Mucosa of descending colon (tissue), 3 donors: ENCODE data around the gene CLEC4M. TPM values are rescaled to one million over a fixed set of nuclear protein-coding genes. Genes with fewer than 3 reads are reported as not detected.
A peak's percentile ranks its signal among the peaks of the same experiment; 100 is the strongest.
"Not testable (repeated sequence)": the region's sequence is repeated elsewhere in the genome, so short reads cannot be mapped to it uniquely, and the experiment has no call there.

Experiments
- ATAC-seq: fragments of 200-7000 bp; cut with Tn5 transposase; one replicate; pipeline ENCODE4 v1.9.1; 2020; ENCODE audit warnings: mild to moderate bottlenecking, moderate library complexity
- DNase-seq, 3 donors: peaks; one replicate each; pipeline ENCODE4 v3.0.0-alpha.2; 2020
- H3K36me3 ChIP-seq: fragments of 200-600 bp; one replicate; pipeline ENCODE4 v1.8.0; 2021; ENCODE audit warnings: low read depth, mild to moderate bottlenecking
- H3K4me1 ChIP-seq: fragments of 200-600 bp; one replicate; pipeline ENCODE4 v1.8.0; 2021; ENCODE audit warnings: low read depth, mild to moderate bottlenecking
- H3K4me3 ChIP-seq: fragments of 200-600 bp; one replicate; pipeline ENCODE4 v1.8.0; 2021; ENCODE audit warnings: mild to moderate bottlenecking
- H3K9me3 ChIP-seq: fragments of 200-600 bp; one replicate; pipeline ENCODE4 v1.8.0; 2021; ENCODE audit warnings: mild to moderate bottlenecking
- intact Hi-C, 2 donors: fragments of 100-400 bp; cut with DNase I in 1 of 2; cut with micrococcal nuclease in 1 of 2; formaldehyde crosslinking; loops; one replicate each; pipeline versions ENCODE4 v1.11.0 to v1.11.1; 2022; cut with DNase I, micrococcal nuclease
- total RNA-seq, 3 donors: library from RNA; stranded (reverse); fragmentation: NEBNext Ultra II Directional in 2 of 3; extraction: Animal tissue kit (Norgen Biotek cat#: 25700) in 2 of 3; gene quantifications; one replicate each; pipeline versions ENCODE4 v1.2.1 to v1.2.4, GENCODE V29; 2021 to 2023
- TF ChIP-seq, protein P1 (sequence below): fragments of 200-600 bp; IDR thresholded peaks from one replicate; pipeline ENCODE4 v1.8.0; 2022; ENCODE audit warnings: antibody characterized with exemption, mild to moderate bottlenecking
- donor health status: DM: no; HTN: no; CAD: no; lungs with moderate emphysema.
- donor health status: DM: no; HTN: no; CAD: no.
- donor health status: DM: no; HTN: yes; CAD: no.

CLEC4M gene
- total RNA-seq, 3 donors from 2014 or later, result not detected

DNA sequence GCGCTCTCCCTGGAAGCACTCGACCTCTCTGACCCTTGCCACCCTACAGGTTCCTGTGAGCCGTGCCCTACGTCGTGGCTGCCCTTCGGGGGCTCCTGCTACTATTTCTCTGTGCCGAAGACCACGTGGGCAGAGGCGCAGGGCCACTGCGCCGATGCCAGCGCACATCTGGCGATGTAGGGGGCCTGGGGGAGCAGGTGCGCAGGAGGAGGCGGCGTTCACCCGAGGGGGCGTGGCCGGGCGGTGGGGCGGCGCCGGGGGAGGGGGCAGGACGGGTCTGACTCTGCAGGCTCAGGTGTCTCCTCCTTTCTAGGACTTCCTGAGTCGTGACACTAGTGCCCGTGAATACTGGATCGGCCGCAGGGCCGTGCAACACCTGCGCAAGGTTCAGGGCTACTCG is 26.4 kb downstream of the CLEC4M start:
- Histone ChIP-seq H3K36me3 (no peaks in the 10 kb centered on the region), H3K4me1 (peaks cover 3% of the 10 kb centered on the region), H3K4me3 (no peak overlapping the region), H3K9me3 (no peaks in the 10 kb centered on the region)
- intact Hi-C loops, result no loop called here
- ATAC-seq (peak; percentile 80), DNase-seq (peak; percentile 16 to 62 (median 61))
- TF ChIP-seq, protein P1, sequence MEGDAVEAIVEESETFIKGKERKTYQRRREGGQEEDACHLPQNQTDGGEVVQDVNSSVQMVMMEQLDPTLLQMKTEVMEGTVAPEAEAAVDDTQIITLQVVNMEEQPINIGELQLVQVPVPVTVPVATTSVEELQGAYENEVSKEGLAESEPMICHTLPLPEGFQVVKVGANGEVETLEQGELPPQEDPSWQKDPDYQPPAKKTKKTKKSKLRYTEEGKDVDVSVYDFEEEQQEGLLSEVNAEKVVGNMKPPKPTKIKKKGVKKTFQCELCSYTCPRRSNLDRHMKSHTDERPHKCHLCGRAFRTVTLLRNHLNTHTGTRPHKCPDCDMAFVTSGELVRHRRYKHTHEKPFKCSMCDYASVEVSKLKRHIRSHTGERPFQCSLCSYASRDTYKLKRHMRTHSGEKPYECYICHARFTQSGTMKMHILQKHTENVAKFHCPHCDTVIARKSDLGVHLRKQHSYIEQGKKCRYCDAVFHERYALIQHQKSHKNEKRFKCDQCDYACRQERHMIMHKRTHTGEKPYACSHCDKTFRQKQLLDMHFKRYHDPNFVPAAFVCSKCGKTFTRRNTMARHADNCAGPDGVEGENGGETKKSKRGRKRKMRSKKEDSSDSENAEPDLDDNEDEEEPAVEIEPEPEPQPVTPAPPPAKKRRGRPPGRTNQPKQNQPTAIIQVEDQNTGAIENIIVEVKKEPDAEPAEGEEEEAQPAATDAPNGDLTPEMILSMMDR, result no peak

DNA sequence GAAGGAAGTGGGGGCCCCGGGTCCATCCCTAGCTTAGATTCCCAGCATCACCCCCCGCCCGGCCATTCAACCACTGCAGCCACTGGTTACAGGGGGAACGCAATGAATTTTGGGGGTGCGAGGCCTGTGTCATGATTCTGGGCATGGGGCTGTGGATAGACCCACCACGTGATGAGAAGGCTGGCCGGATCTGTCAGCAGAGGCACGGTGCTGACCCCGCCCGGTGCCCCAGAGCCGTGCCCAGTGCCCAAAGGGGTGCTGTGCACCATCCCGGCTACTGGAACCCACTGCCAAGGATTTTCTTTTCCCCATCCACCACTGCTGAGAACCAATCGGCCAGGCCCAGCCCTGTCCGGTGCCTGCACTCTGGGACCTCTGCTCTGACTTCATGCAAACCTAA is 27.4 kb downstream of the CLEC4M start:
- intact Hi-C loops, result loop anchor here in 1 of 2 donors (10.0 kb wide), 1 partner anchor 106 kb away; the partner anchor contains the start of gene TRAPPC5
- no peaks in the 10 kb centered on the region for H3K36me3 ChIP-seq
- TF ChIP-seq, protein P1, result no peak
- H3K9me3 ChIP-seq, result no peaks in the 10 kb centered on the region
- peaks cover 3% of the 10 kb centered on the region for H3K4me1 ChIP-seq
- H3K4me3 ChIP-seq, result no peak overlapping the region
- ATAC-seq, result no peak
- no peak for DNase-seq

DNA sequence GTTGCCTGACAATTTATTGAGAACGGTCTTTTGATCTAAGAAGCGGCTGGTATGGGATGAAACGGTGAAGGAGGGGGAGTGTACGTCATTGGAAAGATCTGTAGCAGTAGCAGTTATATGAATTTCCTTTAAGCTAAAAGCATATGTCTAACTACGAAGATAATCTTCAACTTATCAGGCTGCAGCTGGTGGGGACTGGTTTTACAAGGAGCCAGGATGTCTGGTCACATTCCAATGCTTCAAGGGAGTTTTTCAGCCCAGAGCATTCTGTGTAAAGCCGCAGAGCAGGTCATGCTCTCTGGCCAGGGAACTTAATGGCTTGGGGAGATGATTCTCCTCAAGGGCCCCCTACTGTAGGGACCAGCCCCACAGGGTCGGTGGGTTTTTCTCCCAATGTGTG is 29.2 kb downstream of the CLEC4M start:
- Histone ChIP-seq H3K36me3 (no peaks in the 10 kb centered on the region), H3K9me3 (no peaks in the 10 kb centered on the region), H3K4me1 (peaks cover 3% of the 10 kb centered on the region), H3K4me3 (no peak overlapping the region)
- DNase-seq, result no peak
- TF ChIP-seq, protein P1, result no peak
- no peak for ATAC-seq
- intact Hi-C loops, result loop anchor here in 1 of 2 donors (10.0 kb wide), 1 partner anchor 107 kb away; the partner anchor contains the start of gene TRAPPC5

DNA sequence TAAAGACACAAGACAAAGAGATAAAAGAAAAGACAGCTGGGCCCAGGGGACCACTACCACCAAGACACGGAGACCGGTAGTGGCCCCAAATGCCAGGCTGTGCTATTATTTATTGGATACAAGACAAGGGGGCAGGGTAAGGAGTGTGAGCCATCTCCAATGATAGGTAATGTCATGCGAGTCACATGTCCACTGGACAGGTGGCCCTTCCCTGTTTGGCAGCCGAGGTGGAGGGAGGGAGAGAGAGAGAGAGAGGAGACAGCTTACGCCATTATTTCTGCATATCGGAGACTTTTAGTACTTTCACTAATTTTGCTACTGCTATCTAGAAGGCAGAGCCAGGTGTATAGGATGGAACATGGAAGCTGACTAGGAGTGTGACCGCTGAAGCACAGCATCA is 29.7 kb downstream of the CLEC4M start:
- intact Hi-C loops, result loop anchor here in 1 of 2 donors (10.0 kb wide), 1 partner anchor 108 kb away; the partner anchor contains the start of gene TRAPPC5
- not testable (repeated sequence) for H3K9me3 ChIP-seq, H3K4me1 ChIP-seq, DNase-seq, H3K4me3 ChIP-seq, H3K36me3 ChIP-seq, ATAC-seq

DNA sequence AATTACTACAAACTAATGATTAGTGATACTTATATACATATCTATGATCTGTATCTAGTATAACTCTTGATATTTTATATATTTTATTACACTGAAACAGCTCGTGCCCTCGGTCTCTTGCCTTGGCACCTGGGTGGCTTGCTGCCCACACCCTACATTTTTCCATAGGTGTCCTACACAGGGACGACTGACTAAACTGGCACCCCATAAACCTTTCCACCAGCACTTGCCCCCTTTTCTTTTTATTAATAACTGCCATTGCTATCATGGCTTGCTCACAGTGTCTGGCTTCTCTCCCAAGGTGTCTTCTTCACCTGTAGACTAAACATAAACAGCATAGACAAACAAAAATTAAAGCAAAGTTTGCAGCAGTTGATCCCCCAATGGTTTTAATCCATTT is 30.4 kb downstream of the CLEC4M start:
- peaks cover 3% of the 10 kb centered on the region for H3K4me1 ChIP-seq
- no peaks in the 10 kb centered on the region for H3K9me3 ChIP-seq
- DNase-seq, result no peak
- intact Hi-C loops, result loop anchor here in 1 of 2 donors (10.0 kb wide), 1 partner anchor 109 kb away; the partner anchor contains the start of gene TRAPPC5
- no peak for ATAC-seq
- H3K4me3 ChIP-seq, result no peak overlapping the region
- TF ChIP-seq, protein P1, result no peak
- H3K36me3 ChIP-seq, result no peaks in the 10 kb centered on the region

DNA sequence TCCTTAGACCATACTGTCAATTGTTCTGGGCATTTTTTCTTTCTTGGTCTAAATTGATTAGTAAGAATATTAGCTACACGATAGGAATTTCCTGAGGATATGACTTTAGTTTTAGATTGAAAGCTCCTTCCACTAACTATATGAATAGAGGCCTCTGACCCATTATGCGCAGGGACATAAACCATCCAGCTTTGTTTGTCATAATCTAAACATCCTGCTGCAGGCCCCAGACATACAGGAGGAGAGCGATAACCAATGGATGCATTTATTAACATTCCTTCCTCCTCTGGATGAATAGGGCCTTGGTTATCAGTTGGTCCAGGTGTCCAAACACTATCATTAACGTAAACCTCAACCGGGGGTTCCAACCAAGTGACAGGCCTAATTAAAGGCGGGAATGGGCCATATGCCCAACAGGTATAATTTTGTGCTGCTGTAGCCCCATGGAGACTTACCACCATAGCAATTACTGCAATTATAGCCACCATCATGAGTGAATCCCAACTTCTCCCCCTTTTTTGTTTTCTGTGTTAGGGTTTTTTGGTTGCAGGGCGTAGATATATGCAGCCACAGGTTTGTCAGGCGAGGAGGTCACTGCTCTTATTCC is 32.6 kb downstream of the CLEC4M start:
- Histone ChIP-seq H3K36me3 (no peaks in the 10 kb centered on the region), H3K4me1 (no peaks in the 10 kb centered on the region), H3K4me3 (no peak overlapping the region), H3K9me3 (peaks cover 1% of the 10 kb centered on the region)
- TF ChIP-seq, protein P1, result no peak
- intact Hi-C loops, result loop anchor here in 1 of 2 donors (10.0 kb wide), 1 partner anchor 111 kb away; the partner anchor contains the start of gene TRAPPC5
- DNase-seq (no peak), ATAC-seq (no peak)
